Lower lobe of right lung (tissue), 2 donors: ENCODE data around the gene RASSF3. TPM values are rescaled to one million over a fixed set of nuclear protein-coding genes. Genes with fewer than 3 reads are reported as not detected.
A peak's percentile ranks its signal among the peaks of the same experiment; 100 is the strongest.

Experiments
- ATAC-seq, 2 donors: fragments of 200-7000 bp; cut with Tn5 transposase; one replicate each; pipeline ENCODE4 v1.9.1; 2020 to 2022; ENCODE audit warnings: mild to moderate bottlenecking in 2 of 2, moderate library complexity in 2 of 2
- DNase-seq: peaks from one replicate; pipeline ENCODE4 v3.0.0-alpha.2; 2020
- H3K27ac ChIP-seq: fragments of 200-600 bp; one replicate; pipeline ENCODE4 v1.8.0; 2022
- H3K27me3 ChIP-seq: fragments of 200-600 bp; one replicate; pipeline ENCODE4 v1.8.0; 2022; ENCODE audit warnings: low read depth
- H3K36me3 ChIP-seq: fragments of 200-600 bp; one replicate; pipeline ENCODE4 v1.8.0; 2022; ENCODE audit warnings: mild to moderate bottlenecking
- H3K4me1 ChIP-seq: fragments of 200-600 bp; one replicate; pipeline ENCODE4 v1.8.0; 2022
- H3K4me3 ChIP-seq: fragments of 200-600 bp; one replicate; pipeline ENCODE4 v1.8.0; 2022; ENCODE audit warnings: mild to moderate bottlenecking
- H3K9me3 ChIP-seq: fragments of 200-600 bp; one replicate; pipeline ENCODE4 v1.8.0; 2022
- CTCF ChIP-seq: fragments of 200-600 bp; IDR thresholded peaks from one replicate; pipeline ENCODE4 v1.8.0; 2022; ENCODE audit warnings: antibody characterized with exemption, mild to moderate bottlenecking
- intact Hi-C: fragments of 100-400 bp; cut with DNase I; formaldehyde crosslinking; loops from one replicate; pipeline ENCODE4 v1.11.0; 2022
- total RNA-seq: library from RNA; stranded (reverse); fragmentation: NEBNext Ultra II Directional; extraction: Animal tissue kit (Norgen Biotek cat#: 25700); gene quantifications from one replicate; pipeline ENCODE4 v1.2.1, GENCODE V29; 2021
- donor health status: DM: no; HTN: yes; CAD: no; lungs with severe emphysema.

RASSF3 gene
- total RNA-seq, 1 donor from 2014 or later = 82.7 TPM

GRCh38 chr12:64667793-64668192, 57.5 kb downstream of the RASSF3 start:
- Histone ChIP-seq H3K36me3 (no peaks in the 10 kb centered on the region), H3K27ac (peak overlapping the region; percentile 78), H3K9me3 (no peaks in the 10 kb centered on the region), H3K4me1 (peaks cover 98% of the 10 kb centered on the region), H3K27me3 (no peaks in the 10 kb centered on the region), H3K4me3 (no peak overlapping the region)
- DNase-seq (no peak), ATAC-seq (no peak)
- intact Hi-C loops = no loop called here
- no peak for TF ChIP-seq CTCF

GRCh38 chr12:64669270-64669842, 59.1 kb downstream of the RASSF3 start:
- H3K4me1 ChIP-seq = peaks cover 100% of the 10 kb centered on the region

GRCh38 chr12:64670019-64670418, 59.7 kb downstream of the RASSF3 start:
- DNase-seq (no peak), ATAC-seq (no peak)
- no peaks in the 10 kb centered on the region for H3K36me3 ChIP-seq
- no peaks in the 10 kb centered on the region for H3K9me3 ChIP-seq
- peak overlapping the region; percentile 35 for H3K4me3 ChIP-seq
- intact Hi-C loops = no loop called here
- H3K27me3 ChIP-seq = no peaks in the 10 kb centered on the region
- peak overlapping the region; percentile 78 for H3K27ac ChIP-seq
- peaks cover 99% of the 10 kb centered on the region for H3K4me1 ChIP-seq
- TF ChIP-seq CTCF = no peak

More at GRCh38 chr12:64669270-64669842, 59.1 kb downstream of the RASSF3 start:
- Histone ChIP-seq H3K4me3 (peak overlapping the region; percentile 35), H3K27me3 (no peaks in the 10 kb centered on the region), H3K9me3 (no peaks in the 10 kb centered on the region), H3K27ac (peak overlapping the region; percentile 78), H3K36me3 (no peaks in the 10 kb centered on the region)
- TF ChIP-seq CTCF = no peak
- intact Hi-C loops = no loop called here
- peak; percentile 41 to 60 for ATAC-seq
- peak; percentile 64 for DNase-seq

GRCh38 chr12:64670919-64671639, 60.8 kb downstream of the RASSF3 start:
- peaks cover 99% of the 10 kb centered on the region for H3K4me1 ChIP-seq
- ATAC-seq = peak; percentile 79 to 80
- intact Hi-C loops = no loop called here

GRCh38 chr12:64671681-64672080, 61.4 kb downstream of the RASSF3 start:
- H3K9me3 ChIP-seq = no peaks in the 10 kb centered on the region
- H3K27ac ChIP-seq = peak overlapping the region; percentile 78
- intact Hi-C loops = no loop called here
- H3K36me3 ChIP-seq = no peaks in the 10 kb centered on the region
- TF ChIP-seq CTCF = no peak
- DNase-seq = no peak
- no peak overlapping the region for H3K4me3 ChIP-seq
- ATAC-seq = peak; percentile 7 to 12
- no peaks in the 10 kb centered on the region for H3K27me3 ChIP-seq
- peaks cover 99% of the 10 kb centered on the region for H3K4me1 ChIP-seq

More at GRCh38 chr12:64670919-64671639, 60.8 kb downstream of the RASSF3 start:
- Histone ChIP-seq H3K9me3 (no peaks in the 10 kb centered on the region), H3K27ac (peak overlapping the region; percentile 78), H3K27me3 (no peaks in the 10 kb centered on the region), H3K4me3 (no peak overlapping the region), H3K36me3 (no peaks in the 10 kb centered on the region)
- TF ChIP-seq CTCF = no peak
- DNase-seq = no peak
